Stimulated activated CD4-positive, alpha-beta T cell treated with anti-CD3 and anti-CD28 coated beads, Interleukin-12 subunit alpha, Interleukin-12 subunit beta, amount 100 ng/mL, for 4 hours (primary cell): ENCODE data around the gene COPS8.

Experiments
- DNase-seq: peaks from one replicate; pipeline ENCODE4 v3.0.0-alpha.2; 2020

The COPS8 gene

GRCh38 chr2:237065071-237065377 is 20.7 kb upstream of the COPS8 start:
- DNase-seq: no peak

- no peak for DNase-seq
Measured at GRCh38 chr2:237066396-237066795, 19.3 kb upstream of the COPS8 start.

GRCh38 chr2:237068005-237068576 is 17.6 kb upstream of the COPS8 start:
- no peak for DNase-seq

GRCh38 chr2:237072067-237072931 is 13.4 kb upstream of the COPS8 start:
- peak; percentile 71 for DNase-seq

- DNase-seq: no peak
Measured at GRCh38 chr2:237073552-237073951, 12.1 kb upstream of the COPS8 start.

- DNase-seq: no peak
Measured at GRCh38 chr2:237074211-237074993, 11.3 kb upstream of the COPS8 start.

- no peak for DNase-seq
Measured at GRCh38 chr2:237075749-237076599, 9.7 kb upstream of the COPS8 start.

- DNase-seq: no peak
Measured at GRCh38 chr2:237081596-237081995, 4.1 kb upstream of the COPS8 start.

- DNase-seq: no peak
Measured at GRCh38 chr2:237083026-237083425, 2.7 kb upstream of the COPS8 start.

- DNase-seq: no peak
Measured at GRCh38 chr2:237084444-237084843, 1.2 kb upstream of the COPS8 start.

- no peak for DNase-seq
Measured at GRCh38 chr2:237090906-237091305, 5.2 kb downstream of the COPS8 start.

- no peak for DNase-seq
Measured at GRCh38 chr2:237091779-237092436, 6.2 kb downstream of the COPS8 start.

GRCh38 chr2:237092506-237092905 is 6.8 kb downstream of the COPS8 start:
- DNase-seq: no peak

GRCh38 chr2:237092920-237093781 is 7.5 kb downstream of the COPS8 start:
- no peak for DNase-seq

- DNase-seq: no peak
Measured at GRCh38 chr2:237096201-237096600, 10.5 kb downstream of the COPS8 start.

- DNase-seq: no peak
Measured at GRCh38 chr2:237096911-237097310, 11.2 kb downstream of the COPS8 start.

GRCh38 chr2:237097326-237097910 is 11.7 kb downstream of the COPS8 start:
- no peak for DNase-seq

- no peak for DNase-seq
Measured at GRCh38 chr2:237097911-237098702, 12.4 kb downstream of the COPS8 start.

GRCh38 chr2:237099804-237100203 is 14.1 kb downstream of the COPS8 start:
- no peak for DNase-seq
